Stimulated activated naive CD8-positive, alpha-beta T cell treated with anti-CD3 and anti-CD28 coated beads, Interleukin-15, Interleukin-2, amounts not matched to agents 100 ng/mL and 50 ng/mL, for 24 hours (primary cell): ENCODE measurements around the gene C1orf210.

Source experiments
- H3K27ac Mint-ChIP-seq: one replicate; pipeline ENCODE4 v1.8.0; 2021; ENCODE audit warnings: mild to moderate bottlenecking, mixed read lengths
- H3K27me3 Mint-ChIP-seq: one replicate; pipeline ENCODE4 v1.8.0; 2021; ENCODE audit warnings: mixed read lengths
- H3K36me3 Mint-ChIP-seq: one replicate; pipeline ENCODE4 v1.8.0; 2021; ENCODE audit warnings: low read depth, mixed read lengths
- H3K4me1 Mint-ChIP-seq: one replicate; pipeline ENCODE4 v1.8.0; 2021; ENCODE audit warnings: low read depth, mixed read lengths
- H3K4me3 Mint-ChIP-seq: one replicate; pipeline ENCODE4 v1.8.0; 2021; ENCODE audit warnings: mild to moderate bottlenecking, mixed read lengths
- H3K9me3 Mint-ChIP-seq: one replicate; pipeline ENCODE4 v1.8.0; 2021; ENCODE audit warnings: mixed read lengths

C1orf210 gene

DNA sequence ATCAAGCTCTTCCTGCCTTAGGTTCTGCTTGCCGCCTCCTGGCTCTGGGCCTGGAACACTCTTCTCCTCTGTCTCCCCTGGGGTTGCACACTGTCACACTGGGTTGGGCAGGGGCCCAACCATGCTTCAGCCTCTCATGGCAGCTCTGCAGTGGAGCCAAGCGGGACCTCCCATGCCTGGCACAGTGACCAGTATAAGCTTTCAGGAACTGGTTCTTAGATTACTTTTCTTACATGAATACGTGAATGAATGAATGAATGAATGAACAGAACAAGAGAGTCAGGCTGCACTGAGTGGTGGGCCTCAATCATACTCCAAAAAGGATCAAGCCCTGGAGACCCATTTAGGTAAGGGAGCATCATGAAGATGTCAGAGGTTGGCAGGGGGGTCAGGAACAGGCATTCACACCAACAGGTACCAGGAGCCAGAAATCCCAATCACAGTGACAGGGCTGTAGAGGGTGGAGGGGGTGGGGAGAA, 46.4 kb downstream of the C1orf210 start:
- H3K4me3 Mint-ChIP-seq: no peak overlapping the region
- peaks cover 4% of the 10 kb centered on the region for H3K4me1 Mint-ChIP-seq
- no peaks in the 10 kb centered on the region for H3K36me3 Mint-ChIP-seq
- no peaks in the 10 kb centered on the region for H3K27me3 Mint-ChIP-seq
- H3K9me3 Mint-ChIP-seq: peaks cover 5% of the 10 kb centered on the region
- no peak overlapping the region for H3K27ac Mint-ChIP-seq

DNA sequence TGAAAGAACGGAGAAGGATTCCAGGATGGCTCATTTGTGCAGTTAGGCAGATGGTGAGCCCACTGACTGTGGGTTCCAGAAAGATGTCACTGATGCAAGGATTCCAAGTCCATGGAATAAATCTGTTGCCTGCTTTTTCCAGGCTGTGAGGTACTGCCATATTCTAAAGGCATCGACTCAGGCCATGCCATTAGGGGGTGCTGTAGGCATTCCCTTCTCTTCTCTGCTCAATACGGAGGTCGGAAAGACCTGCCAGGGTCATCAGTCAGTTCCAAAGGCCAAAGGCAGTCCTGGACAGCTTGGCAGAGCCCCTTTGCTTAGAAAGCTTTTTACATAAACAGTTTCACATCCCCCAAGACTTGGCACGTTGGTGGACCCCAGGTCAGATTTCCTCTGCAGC, 47.3 kb downstream of the C1orf210 start:
- no peak overlapping the region for H3K27ac Mint-ChIP-seq
- no peak overlapping the region for H3K4me3 Mint-ChIP-seq

GRCh38 chr1:43237121-43237520, 48.3 kb downstream of the C1orf210 start:
- Mint-ChIP-seq H3K9me3 (peaks cover 5% of the 10 kb centered on the region), H3K27ac (no peak overlapping the region), H3K4me3 (no peak overlapping the region), H3K27me3 (no peaks in the 10 kb centered on the region), H3K4me1 (peaks cover 4% of the 10 kb centered on the region), H3K36me3 (no peaks in the 10 kb centered on the region)

More for the DNA sequence above, 47.3 kb downstream of the C1orf210 start:
- peaks cover 4% of the 10 kb centered on the region for H3K4me1 Mint-ChIP-seq
- H3K36me3 Mint-ChIP-seq: no peaks in the 10 kb centered on the region
- H3K9me3 Mint-ChIP-seq: peaks cover 5% of the 10 kb centered on the region
- no peaks in the 10 kb centered on the region for H3K27me3 Mint-ChIP-seq

GRCh38 chr1:43235451-43236121, 49.8 kb downstream of the C1orf210 start:
- peaks cover 4% of the 10 kb centered on the region for H3K4me1 Mint-ChIP-seq
- H3K4me3 Mint-ChIP-seq: no peak overlapping the region
- H3K27ac Mint-ChIP-seq: no peak overlapping the region
- no peaks in the 10 kb centered on the region for H3K27me3 Mint-ChIP-seq
- no peaks in the 10 kb centered on the region for H3K36me3 Mint-ChIP-seq
- peaks cover 4% of the 10 kb centered on the region for H3K9me3 Mint-ChIP-seq

DNA sequence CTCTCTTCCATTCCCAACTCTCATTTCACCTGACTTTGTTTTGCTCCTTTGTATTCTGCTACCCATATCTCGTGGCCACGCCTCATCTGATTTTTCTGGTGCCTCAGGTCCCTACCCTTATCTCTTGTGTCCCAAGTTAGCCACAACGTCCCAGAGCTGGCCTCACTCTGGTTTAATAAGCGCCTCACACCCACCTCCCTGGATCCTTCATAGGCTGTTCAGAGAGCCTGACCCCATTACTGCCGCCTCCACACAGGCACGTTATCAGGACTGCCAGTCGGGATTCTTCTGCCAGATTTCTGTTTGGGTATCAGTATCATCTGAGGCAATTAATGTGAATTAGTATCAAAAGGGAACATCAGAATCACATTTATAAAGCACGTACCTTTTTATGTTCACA, 50.3 kb downstream of the C1orf210 start:
- H3K9me3 Mint-ChIP-seq: no peaks in the 10 kb centered on the region
- H3K27ac Mint-ChIP-seq: no peak overlapping the region

GRCh38 chr1:43234267-43234666, 51.1 kb downstream of the C1orf210 start:
- Mint-ChIP-seq H3K27ac (no peak overlapping the region), H3K27me3 (no peaks in the 10 kb centered on the region), H3K4me1 (peaks cover 4% of the 10 kb centered on the region), H3K36me3 (no peaks in the 10 kb centered on the region), H3K9me3 (no peaks in the 10 kb centered on the region), H3K4me3 (no peak overlapping the region)

More for the DNA sequence above, 50.3 kb downstream of the C1orf210 start:
- Mint-ChIP-seq H3K4me3 (no peak overlapping the region), H3K36me3 (no peaks in the 10 kb centered on the region), H3K4me1 (peaks cover 4% of the 10 kb centered on the region), H3K27me3 (no peaks in the 10 kb centered on the region)

DNA sequence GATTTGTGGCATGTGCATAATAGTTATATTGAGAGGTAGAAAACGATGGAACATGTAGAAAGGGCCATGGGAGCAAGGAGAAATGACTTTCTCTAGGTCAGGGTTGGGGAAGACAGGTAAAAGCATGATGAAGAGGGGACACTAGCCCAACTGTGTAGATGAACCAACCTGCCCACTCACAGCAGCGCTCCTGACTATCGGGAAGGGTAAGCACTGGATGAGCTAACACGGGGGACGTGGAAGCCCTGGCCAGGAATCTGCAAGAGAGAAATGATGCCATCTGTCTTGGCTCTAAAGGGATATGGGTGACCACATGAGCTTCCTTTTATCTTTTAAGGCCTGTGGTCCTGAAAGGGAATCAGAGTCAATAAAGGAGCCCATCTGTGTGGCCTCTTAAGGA, 51.8 kb downstream of the C1orf210 start:
- Mint-ChIP-seq H3K27ac (no peak overlapping the region), H3K4me3 (no peak overlapping the region), H3K27me3 (no peaks in the 10 kb centered on the region), H3K4me1 (no peaks in the 10 kb centered on the region), H3K36me3 (no peaks in the 10 kb centered on the region), H3K9me3 (no peaks in the 10 kb centered on the region)

DNA sequence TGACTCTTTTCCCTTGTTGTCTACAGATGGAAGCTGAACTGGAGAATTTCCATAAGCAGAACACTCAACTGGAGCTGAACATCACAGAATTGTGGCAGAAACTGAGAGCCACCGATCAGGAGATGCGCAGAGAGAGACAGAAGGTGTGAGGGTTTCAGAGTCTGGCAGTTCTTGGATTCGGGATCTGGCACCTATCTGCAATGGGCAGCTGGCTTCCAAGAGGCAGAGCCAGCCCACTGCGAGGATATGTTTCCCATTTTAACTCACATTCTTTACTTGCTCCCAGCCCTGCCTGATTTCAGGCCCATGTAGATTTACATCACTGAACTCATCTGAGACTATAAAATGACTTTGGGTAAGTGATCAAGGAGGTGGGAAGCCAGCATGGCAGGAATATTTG, 52.9 kb downstream of the C1orf210 start:
- Mint-ChIP-seq H3K36me3 (no peaks in the 10 kb centered on the region), H3K4me1 (no peaks in the 10 kb centered on the region), H3K4me3 (no peak overlapping the region), H3K27ac (no peak overlapping the region), H3K27me3 (no peaks in the 10 kb centered on the region), H3K9me3 (no peaks in the 10 kb centered on the region)

DNA sequence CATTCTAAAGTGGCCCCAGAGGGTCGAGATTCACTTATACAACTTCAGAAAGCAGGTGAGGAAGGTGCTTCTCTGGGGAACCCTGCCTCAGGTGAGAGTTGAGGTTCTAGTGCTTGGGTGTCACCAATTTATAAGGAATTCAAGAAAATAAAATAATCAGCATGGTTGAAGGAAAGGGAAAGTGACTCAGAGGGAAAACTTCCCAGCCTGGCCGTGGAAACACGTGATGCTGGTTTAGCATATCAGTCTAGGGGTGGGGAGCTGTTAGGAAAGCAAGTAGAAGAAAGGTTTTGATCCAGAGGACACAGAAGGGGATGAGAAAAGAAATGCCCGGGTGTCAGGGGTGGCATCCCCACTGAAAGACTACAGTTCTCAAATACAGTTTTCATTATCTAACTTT, 53.3 kb downstream of the C1orf210 start:
- Mint-ChIP-seq H3K27me3 (no peaks in the 10 kb centered on the region), H3K27ac (no peak overlapping the region), H3K4me1 (no peaks in the 10 kb centered on the region), H3K9me3 (no peaks in the 10 kb centered on the region), H3K4me3 (no peak overlapping the region), H3K36me3 (no peaks in the 10 kb centered on the region)
